ENCODE results near the gene TOX4. TPM values are rescaled to one million over a fixed set of nuclear protein-coding genes. Genes with fewer than 3 reads are reported as not detected.
"Not testable (repeated sequence)": the region's sequence is repeated elsewhere in the genome, so short reads cannot be mapped to it uniquely, and the experiment has no call there.

Gene TOX4
- total RNA-seq, 1 experiment from 2014 or later = 50.1 TPM

DNA sequence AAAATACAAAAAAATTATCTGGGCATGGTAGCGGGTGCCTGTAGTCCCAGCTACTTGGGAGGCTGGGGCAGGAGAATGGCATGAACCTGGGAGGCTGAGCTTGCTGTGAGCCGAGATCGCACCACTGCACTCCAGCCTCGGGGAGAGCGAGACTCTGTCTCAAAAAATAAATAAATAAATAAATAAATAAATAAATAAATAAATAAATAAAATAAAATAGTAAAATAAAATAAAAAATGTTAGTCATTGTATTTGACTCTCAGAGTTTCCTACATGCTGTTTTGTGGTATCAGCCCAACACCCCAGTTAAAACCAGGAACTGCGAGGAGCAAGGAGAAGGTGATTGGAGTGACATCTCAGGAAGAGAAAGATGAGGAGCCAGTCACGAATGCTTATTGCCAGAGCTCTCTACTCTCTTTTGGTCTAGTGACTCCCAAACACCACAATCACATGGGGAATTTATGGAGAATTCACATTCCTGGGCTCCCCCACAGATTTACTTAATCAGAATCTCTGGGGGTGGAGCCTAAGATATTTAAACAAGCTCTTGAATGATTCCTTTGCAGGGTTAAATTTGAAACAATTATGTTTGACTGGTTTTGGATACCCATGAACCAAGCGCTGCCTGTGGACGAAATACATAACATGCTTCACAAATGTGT is 64.5 kb downstream of the TOX4 start:
- BruUV-seq (replicated peaks) = no TSS peak
- no peak for DNase-seq (ENCODE audit: low read depth, low spot score)
- ChIA-PET CTCF (interaction anchor here (0.6 kb wide), 1 partner anchor 42 kb away, joined by 5 read pairs; no protein-coding TSS in a partner anchor), POLR2A (interaction anchor here (0.5 kb wide), 1 partner anchor 13 kb away, joined by 14 read pairs; no protein-coding TSS in a partner anchor)
- H3K4me3 ChIP-seq (ENCODE audit: low read depth in 2 of 2, low read length in 2 of 2) = no peak overlapping the region
- no peaks in the 10 kb centered on the region for H3K36me3 ChIP-seq (ENCODE audit: control insufficient read depth, insufficient read depth, low read length)
- H3K4me1 ChIP-seq (ENCODE audit: control insufficient read depth, insufficient read depth, low read length) = peaks cover 3% of the 10 kb centered on the region; the same call in 1 of the 2 replicates
- in situ Hi-C loops (cut with HindIII; ENCODE audit: low pct_unique_long_range_greater_than_20kb, low sequenced_read_pairs) = no loop called here
- no peak overlapping the region for H3K27ac ChIP-seq (ENCODE audit: low read length)
- no peak for ATAC-seq
- H3K9me3 ChIP-seq (ENCODE audit: control insufficient read depth, insufficient read depth, low read depth, low read length) = no peaks in the 10 kb centered on the region
- no peaks in the 10 kb centered on the region; the same call in none of the 2 replicates for H3K27me3 ChIP-seq (ENCODE audit: control insufficient read depth, insufficient read depth, low read length)
- no peak for TF ChIP-seq POLR2AphosphoS5 (IDR thresholded peaks at IDR 0.05; ENCODE audit: low read depth, low read length)
- TF ChIP-seq, protein P1, sequence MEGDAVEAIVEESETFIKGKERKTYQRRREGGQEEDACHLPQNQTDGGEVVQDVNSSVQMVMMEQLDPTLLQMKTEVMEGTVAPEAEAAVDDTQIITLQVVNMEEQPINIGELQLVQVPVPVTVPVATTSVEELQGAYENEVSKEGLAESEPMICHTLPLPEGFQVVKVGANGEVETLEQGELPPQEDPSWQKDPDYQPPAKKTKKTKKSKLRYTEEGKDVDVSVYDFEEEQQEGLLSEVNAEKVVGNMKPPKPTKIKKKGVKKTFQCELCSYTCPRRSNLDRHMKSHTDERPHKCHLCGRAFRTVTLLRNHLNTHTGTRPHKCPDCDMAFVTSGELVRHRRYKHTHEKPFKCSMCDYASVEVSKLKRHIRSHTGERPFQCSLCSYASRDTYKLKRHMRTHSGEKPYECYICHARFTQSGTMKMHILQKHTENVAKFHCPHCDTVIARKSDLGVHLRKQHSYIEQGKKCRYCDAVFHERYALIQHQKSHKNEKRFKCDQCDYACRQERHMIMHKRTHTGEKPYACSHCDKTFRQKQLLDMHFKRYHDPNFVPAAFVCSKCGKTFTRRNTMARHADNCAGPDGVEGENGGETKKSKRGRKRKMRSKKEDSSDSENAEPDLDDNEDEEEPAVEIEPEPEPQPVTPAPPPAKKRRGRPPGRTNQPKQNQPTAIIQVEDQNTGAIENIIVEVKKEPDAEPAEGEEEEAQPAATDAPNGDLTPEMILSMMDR (IDR thresholded peaks at IDR 0.05) = no peak
- intact Hi-C loops (cut with micrococcal nuclease; ENCODE audit: unreplicated experiment) = no loop called here

GRCh38 chr14:21543521-21543960 is 66.5 kb downstream of the TOX4 start:
- Histone ChIP-seq H3K9me3 (ENCODE audit: control insufficient read depth, insufficient read depth, low read depth, low read length) (no peaks in the 10 kb centered on the region), H3K27me3 (ENCODE audit: control insufficient read depth, insufficient read depth, low read length) (no peaks in the 10 kb centered on the region; the same call in 1 of the 2 replicates), H3K36me3 (ENCODE audit: control insufficient read depth, insufficient read depth, low read length) (no peaks in the 10 kb centered on the region), H3K4me3 (ENCODE audit: low read depth in 2 of 2, low read length in 2 of 2) (no peak overlapping the region), H3K4me1 (ENCODE audit: control insufficient read depth, insufficient read depth, low read length) (no peaks in the 10 kb centered on the region), H3K27ac (ENCODE audit: low read length) (no peak overlapping the region)
- ChIA-PET POLR2A (no interaction called here), CTCF (no interaction called here)
- ATAC-seq (no peak), DNase-seq (ENCODE audit: low read depth, low spot score) (no peak)
- TF ChIP-seq SIN3A (IDR thresholded peaks at IDR 0.05; ENCODE audit: borderline replicate concordance, insufficient read depth, low read depth, low read length) = no peak
- in situ Hi-C loops (cut with HindIII; ENCODE audit: low pct_unique_long_range_greater_than_20kb, low sequenced_read_pairs) (no loop called here), intact Hi-C loops (cut with micrococcal nuclease; ENCODE audit: unreplicated experiment) (no loop called here)
- BruUV-seq (replicated peaks) = no TSS peak

DNA sequence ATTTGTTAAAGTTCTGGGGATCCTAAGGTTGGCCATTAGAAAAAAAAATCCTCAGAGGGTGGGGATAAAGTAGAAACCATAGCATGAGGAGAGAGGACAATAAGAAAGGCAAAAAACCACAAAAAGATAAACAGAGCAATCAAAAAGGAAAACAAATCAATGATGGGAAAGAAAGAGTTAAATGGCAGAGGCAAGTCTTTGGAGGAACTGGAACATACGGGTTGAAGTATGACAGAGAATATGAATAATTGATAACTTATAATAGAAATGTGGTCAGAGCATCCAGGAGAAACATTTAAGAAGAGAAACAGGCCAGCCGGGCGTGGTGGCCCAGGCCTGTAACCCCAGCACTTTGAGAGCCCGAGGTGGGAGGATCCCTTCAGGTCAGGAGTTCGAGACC is 67.0 kb downstream of the TOX4 start:
- H3K9me3 ChIP-seq (ENCODE audit: control insufficient read depth, insufficient read depth, low read depth, low read length) = no peaks in the 10 kb centered on the region
- no peaks in the 10 kb centered on the region; the same call in 1 of the 2 replicates for H3K27me3 ChIP-seq (ENCODE audit: control insufficient read depth, insufficient read depth, low read length)
- intact Hi-C loops (cut with micrococcal nuclease; ENCODE audit: unreplicated experiment) (no loop called here), in situ Hi-C loops (cut with HindIII; ENCODE audit: low pct_unique_long_range_greater_than_20kb, low sequenced_read_pairs) (no loop called here)
- no peak for TF ChIP-seq POLR2AphosphoS5 (IDR thresholded peaks at IDR 0.05; ENCODE audit: low read depth, low read length)
- no peak for TF ChIP-seq REST (IDR thresholded peaks at IDR 0.05; ENCODE audit: insufficient read depth in 1 of 2, low read depth in 2 of 2, low read length in 1 of 2)
- TF ChIP-seq SIN3A (IDR thresholded peaks at IDR 0.05; ENCODE audit: borderline replicate concordance, insufficient read depth, low read depth, low read length) = no peak
- no peak for TF ChIP-seq TCF7L2 (IDR thresholded peaks at IDR 0.05; ENCODE audit: low read depth, low read length)
- TF ChIP-seq, protein P1 (IDR thresholded peaks at IDR 0.05) = no peak
- H3K4me1 ChIP-seq (ENCODE audit: control insufficient read depth, insufficient read depth, low read length) = no peaks in the 10 kb centered on the region
- H3K4me3 ChIP-seq (ENCODE audit: low read depth in 2 of 2, low read length in 2 of 2) = no peak overlapping the region
- no TSS peak for BruUV-seq (replicated peaks)
- H3K27ac ChIP-seq (ENCODE audit: low read length) = no peak overlapping the region
- ATAC-seq (no peak), DNase-seq (ENCODE audit: low read depth, low spot score) (no peak)
- H3K36me3 ChIP-seq (ENCODE audit: control insufficient read depth, insufficient read depth, low read length) = no peaks in the 10 kb centered on the region
- ChIA-PET POLR2A (no interaction called here), CTCF (no interaction called here)

GRCh38 chr14:21544588-21544987 is 67.6 kb downstream of the TOX4 start:
- H3K4me1 ChIP-seq (ENCODE audit: control insufficient read depth, insufficient read depth, low read length); POLR2A ChIA-PET; ATAC-seq; H3K27ac ChIP-seq (ENCODE audit: low read length); H3K36me3 ChIP-seq (ENCODE audit: control insufficient read depth, insufficient read depth, low read length); in situ Hi-C loops (cut with HindIII; ENCODE audit: low pct_unique_long_range_greater_than_20kb, low sequenced_read_pairs); H3K27me3 ChIP-seq (ENCODE audit: control insufficient read depth, insufficient read depth, low read length); intact Hi-C loops (cut with micrococcal nuclease; ENCODE audit: unreplicated experiment); CTCF ChIA-PET; H3K4me3 ChIP-seq (ENCODE audit: low read depth in 2 of 2, low read length in 2 of 2); BruUV-seq (replicated peaks); DNase-seq (ENCODE audit: low read depth, low spot score); H3K9me3 ChIP-seq (ENCODE audit: control insufficient read depth, insufficient read depth, low read depth, low read length): not testable (repeated sequence)

Measured in Panc1 (cell line).